Thoracic aorta (tissue), 2 donors: ENCODE measurements around the gene PARP16. TPM values are rescaled to one million over a fixed set of nuclear protein-coding genes. Genes with fewer than 3 reads are reported as not detected.

Experiments used
- ATAC-seq: fragments of 150-250 bp; one replicate; pipeline ENCODE4 v1.8.0; 2017; ENCODE audit warnings: low read depth; ENCODE audit not compliant: insufficient number of reproducible peaks, low FRiP score
- DNase-seq: peaks from one replicate; pipeline ENCODE4 v3.0.0-alpha.2; 2020; ENCODE audit warnings: low spot score
- H3K27ac ChIP-seq, 2 donors: fragments of 200-600 bp; sonication (generic); 1 replicate in 1 of 2; 2 replicates in 1 of 2; pipeline ENCODE4 v1.5.1; 2016; ENCODE audit warnings: mild to moderate bottlenecking in 2 of 2, moderate library complexity in 2 of 2
- H3K27me3 ChIP-seq: fragments of 200-600 bp; sonication (generic); replicated peaks from 2 replicates; pipeline ENCODE4 v1.6.0; 2016; ENCODE audit warnings: mild to moderate bottlenecking; ENCODE audit not compliant: insufficient read depth
- H3K36me3 ChIP-seq: fragments of 200-600 bp; sonication (generic); one replicate; pipeline ENCODE4 v1.5.1; 2016
- H3K4me1 ChIP-seq, 2 donors: fragments of 200-600 bp; sonication (generic); 1 replicate in 1 of 2; 2 replicates in 1 of 2; pipeline versions ENCODE4 v1.5.1 to v1.6.0; 2016; ENCODE audit warnings: low read depth in 2 of 2, mild to moderate bottlenecking in 1 of 2; ENCODE audit not compliant: control insufficient read depth in 1 of 2
- H3K4me3 ChIP-seq: fragments of 200-600 bp; sonication (generic); 2 replicates; pipeline ENCODE4 v1.5.1; 2016; ENCODE audit warnings: mild to moderate bottlenecking
- H3K9me3 ChIP-seq: fragments of 200-600 bp; sonication (generic); 2 replicates; pipeline ENCODE4 v1.5.1; 2016
- total RNA-seq, 2 donors: library from RNA; depleted of rRNA; stranded (reverse); fragments of >200 nt; gene quantifications; one replicate each; pipeline versions ENCODE4 v1.1.0 to v1.2.3, GENCODE V29; 2016
- TF ChIP-seq, protein P1 (sequence below): fragments of 200-600 bp; sonication (generic); IDR thresholded peaks from one replicate; pipeline ENCODE4 v1.5.1; 2019; ENCODE audit warnings: antibody characterized with exemption

The PARP16 gene
- total RNA-seq, 2 donors from 2014 or later: 7.2 to 15.4 TPM

DNA sequence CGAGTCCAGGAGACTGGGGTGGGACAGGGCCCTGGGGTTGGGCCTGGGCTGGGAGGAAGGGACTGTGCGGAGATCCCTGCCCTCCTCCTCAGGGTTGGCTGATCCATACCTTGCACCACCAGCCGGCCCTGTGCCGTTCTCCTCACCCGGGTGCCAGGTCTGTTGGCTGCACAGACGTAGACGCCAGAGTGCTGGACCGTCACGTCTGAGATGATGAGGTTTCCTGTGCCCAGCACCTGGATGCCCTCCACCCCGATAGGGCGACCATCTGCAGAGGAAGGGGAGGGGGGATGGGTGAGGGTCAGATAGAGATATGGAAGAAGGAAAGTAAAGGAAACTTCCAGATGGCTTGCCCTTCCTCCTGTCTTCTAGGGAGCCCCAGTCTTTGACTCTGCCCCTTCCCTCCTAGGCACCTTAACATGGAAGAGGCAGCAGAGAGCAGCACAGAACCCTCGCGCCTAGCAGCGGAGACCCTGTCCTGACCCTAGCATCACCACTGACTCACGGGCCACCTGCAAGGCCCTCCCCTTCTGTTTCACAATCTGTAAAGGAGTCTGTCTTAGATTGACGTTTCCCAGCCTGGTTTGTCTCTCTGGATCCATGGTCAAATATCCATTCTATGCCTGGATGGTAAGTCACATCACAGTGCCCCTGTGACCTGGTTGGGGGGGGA, 46.6 kb upstream of the PARP16 start:
- TF ChIP-seq, protein P1, sequence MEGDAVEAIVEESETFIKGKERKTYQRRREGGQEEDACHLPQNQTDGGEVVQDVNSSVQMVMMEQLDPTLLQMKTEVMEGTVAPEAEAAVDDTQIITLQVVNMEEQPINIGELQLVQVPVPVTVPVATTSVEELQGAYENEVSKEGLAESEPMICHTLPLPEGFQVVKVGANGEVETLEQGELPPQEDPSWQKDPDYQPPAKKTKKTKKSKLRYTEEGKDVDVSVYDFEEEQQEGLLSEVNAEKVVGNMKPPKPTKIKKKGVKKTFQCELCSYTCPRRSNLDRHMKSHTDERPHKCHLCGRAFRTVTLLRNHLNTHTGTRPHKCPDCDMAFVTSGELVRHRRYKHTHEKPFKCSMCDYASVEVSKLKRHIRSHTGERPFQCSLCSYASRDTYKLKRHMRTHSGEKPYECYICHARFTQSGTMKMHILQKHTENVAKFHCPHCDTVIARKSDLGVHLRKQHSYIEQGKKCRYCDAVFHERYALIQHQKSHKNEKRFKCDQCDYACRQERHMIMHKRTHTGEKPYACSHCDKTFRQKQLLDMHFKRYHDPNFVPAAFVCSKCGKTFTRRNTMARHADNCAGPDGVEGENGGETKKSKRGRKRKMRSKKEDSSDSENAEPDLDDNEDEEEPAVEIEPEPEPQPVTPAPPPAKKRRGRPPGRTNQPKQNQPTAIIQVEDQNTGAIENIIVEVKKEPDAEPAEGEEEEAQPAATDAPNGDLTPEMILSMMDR: no peak
- H3K4me3 ChIP-seq: no peak overlapping the region
- no peaks in the 10 kb centered on the region for H3K4me1 ChIP-seq
- no peaks in the 10 kb centered on the region for H3K27me3 ChIP-seq
- H3K9me3 ChIP-seq: no peaks in the 10 kb centered on the region
- H3K27ac ChIP-seq: no peak overlapping the region
- no peak for DNase-seq
- no peaks in the 10 kb centered on the region for H3K36me3 ChIP-seq
- no peak for ATAC-seq

DNA sequence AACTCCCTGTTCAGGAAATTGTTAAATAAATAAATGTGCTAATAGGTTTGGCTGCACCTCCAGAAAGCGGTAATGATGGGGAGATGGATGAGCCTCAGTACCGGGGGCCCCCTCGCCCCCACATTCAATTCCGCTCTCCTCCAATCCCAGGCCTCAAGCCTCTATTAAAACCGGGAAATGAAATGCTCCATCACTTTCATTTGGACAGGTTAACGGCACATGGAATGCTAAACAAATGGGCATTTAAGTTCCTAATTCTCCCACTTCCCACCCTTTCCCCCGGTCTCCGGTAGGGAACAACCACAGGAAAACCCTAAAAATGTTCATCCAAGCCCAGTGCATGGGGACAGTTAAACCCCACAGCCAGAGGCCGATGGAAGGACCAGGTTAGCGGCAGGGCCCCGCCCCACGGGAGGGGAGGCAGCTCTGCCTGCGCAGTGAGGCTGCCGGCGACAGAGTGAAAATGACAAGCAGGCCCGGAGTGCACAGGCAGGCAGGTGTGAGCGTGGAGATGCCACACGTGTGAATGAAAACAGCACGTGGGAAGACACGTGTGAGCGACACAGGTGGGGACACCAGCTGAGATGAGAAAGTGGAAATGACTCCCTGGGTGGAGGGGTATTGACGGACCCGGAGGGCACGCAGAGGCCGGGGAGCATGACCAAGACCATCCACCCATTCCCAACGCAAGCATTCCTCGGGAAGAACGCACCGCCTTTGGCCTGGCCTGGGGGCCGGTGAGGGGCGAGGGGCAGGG, 45.9 kb upstream of the PARP16 start:
- Histone ChIP-seq H3K9me3 (no peaks in the 10 kb centered on the region), H3K4me1 (no peaks in the 10 kb centered on the region), H3K27ac (no peak overlapping the region), H3K36me3 (no peaks in the 10 kb centered on the region), H3K4me3 (no peak overlapping the region), H3K27me3 (no peaks in the 10 kb centered on the region)
- no peak for DNase-seq
- TF ChIP-seq, protein P1: no peak
- no peak for ATAC-seq

DNA sequence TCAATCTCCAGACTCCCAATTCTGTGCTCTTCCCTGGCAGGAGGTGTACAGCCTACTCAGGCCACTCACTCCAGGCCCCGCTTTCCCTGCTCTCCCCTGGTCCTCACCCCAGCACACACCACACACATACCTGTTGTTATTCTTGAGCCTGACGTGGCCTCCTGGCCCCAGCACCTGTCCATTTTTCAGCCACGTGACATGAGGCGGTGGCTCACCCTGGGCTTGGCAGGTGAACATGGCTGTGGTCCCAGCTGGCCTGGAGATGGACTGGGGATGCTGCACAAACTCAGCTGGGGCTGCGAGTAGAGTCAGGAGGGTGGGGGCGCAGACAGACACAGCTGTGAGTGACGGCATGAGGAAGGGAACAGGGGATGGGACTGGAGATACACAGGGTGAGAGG, 45.1 kb upstream of the PARP16 start:
- no peak for ATAC-seq
- no peak for DNase-seq
- Histone ChIP-seq H3K36me3 (no peaks in the 10 kb centered on the region), H3K4me1 (no peaks in the 10 kb centered on the region), H3K27me3 (no peaks in the 10 kb centered on the region), H3K9me3 (no peaks in the 10 kb centered on the region), H3K4me3 (no peak overlapping the region), H3K27ac (no peak overlapping the region)
- TF ChIP-seq, protein P1: no peak

DNA sequence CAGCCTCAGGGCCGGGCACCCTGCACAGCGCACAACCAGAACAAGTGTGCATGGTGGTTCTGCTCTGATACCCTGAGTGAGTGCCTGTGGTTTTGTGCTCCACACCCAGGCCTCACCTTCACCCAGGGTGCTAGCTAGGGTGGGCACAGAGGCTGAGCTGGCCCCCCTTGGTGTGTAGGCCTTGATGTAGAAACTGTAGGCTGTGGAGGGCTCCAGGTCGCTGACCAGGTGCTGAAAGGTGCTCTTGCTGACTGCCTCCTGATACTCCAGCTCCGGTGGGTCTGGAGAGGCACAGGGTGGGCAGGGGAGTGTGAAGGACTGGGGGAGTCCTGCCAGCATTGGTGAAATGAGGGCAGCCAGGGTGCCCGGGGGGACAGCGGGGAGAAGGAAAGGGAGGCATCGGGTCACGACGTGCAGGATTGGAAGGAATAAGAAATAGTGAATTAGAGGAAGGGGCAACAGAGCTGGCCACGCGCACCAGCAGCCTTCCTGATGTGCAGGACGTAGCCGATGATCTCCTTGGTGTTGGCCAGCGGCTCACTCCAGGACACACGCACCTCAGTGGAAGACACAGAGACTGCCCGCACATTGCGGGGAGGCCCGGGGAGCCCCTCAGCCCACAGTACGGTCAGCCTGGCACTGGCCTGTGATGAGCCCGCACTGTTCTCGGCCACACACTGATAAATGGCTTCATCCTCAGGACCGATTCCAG, 44.4 kb upstream of the PARP16 start:
- TF ChIP-seq, protein P1: no peak
- H3K9me3 ChIP-seq: no peaks in the 10 kb centered on the region

More for the DNA sequence above, 44.4 kb upstream of the PARP16 start:
- Histone ChIP-seq H3K4me3 (no peak overlapping the region), H3K27ac (no peak overlapping the region), H3K4me1 (no peaks in the 10 kb centered on the region), H3K36me3 (no peaks in the 10 kb centered on the region), H3K27me3 (no peaks in the 10 kb centered on the region)
- no peak for ATAC-seq
- no peak for DNase-seq
